DMS53 (cell line): ENCODE results near the gene RSPH6A.
A peak's percentile ranks its signal among the peaks of the same experiment; 100 is the strongest.
"Not testable (repeated sequence)": the region's sequence is repeated elsewhere in the genome, so short reads cannot be mapped to it uniquely, and the experiment has no call there.

ENCODE experiments used
- DNase-seq: peaks from one replicate; lab custom pipeline; 2025; lab: John Stamatoyannopoulos, UW

Gene RSPH6A

GRCh38 chr19:45801603-45802175 is 13.4 kb downstream of the RSPH6A start:
- DNase-seq = no peak

DNA sequence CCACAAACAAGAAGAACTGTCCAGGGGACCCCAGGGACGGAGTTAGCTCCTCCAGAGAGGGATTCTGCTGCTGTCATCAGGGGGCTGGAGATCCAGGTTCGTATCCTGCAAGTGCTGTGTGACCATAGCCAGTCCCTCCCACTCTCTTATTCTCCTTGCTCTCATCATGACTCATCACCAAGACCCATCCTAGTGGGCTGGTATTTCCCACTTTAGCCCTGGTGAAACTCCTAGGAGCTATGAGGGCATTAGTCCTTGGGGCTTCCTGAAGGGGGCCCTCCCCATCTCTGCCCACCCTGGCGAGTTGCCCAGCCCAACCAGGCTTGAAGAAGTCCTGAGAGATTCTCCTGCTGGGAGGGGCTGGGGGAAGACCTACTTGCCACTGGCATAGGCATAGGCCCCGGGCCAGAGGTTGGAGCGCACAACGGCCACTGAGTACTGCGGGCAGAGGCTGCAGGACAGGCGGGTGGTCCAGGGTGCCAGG is 15.0 kb downstream of the RSPH6A start:
- DNase-seq = no peak

DNA sequence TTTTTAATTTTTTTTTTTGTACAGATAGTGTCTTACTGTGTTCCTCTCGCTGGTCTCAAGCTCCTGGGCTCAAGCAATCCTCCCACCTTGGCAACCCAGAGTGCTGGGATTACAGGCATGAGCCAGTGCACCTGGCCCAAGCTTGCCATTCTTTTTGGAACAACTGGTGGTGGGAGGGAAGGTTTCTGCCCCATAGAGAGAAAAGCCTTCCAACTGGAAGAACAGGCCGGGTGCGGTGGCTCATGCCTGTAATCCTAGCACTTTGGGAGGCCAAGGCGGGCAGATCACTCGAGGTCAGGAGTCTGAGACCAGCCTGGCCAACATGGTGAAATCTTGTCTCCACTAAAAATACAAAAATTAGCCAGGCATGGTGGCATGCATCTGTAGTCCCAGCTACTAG is 15.6 kb downstream of the RSPH6A start:
- DNase-seq = not testable (repeated sequence)

DNA sequence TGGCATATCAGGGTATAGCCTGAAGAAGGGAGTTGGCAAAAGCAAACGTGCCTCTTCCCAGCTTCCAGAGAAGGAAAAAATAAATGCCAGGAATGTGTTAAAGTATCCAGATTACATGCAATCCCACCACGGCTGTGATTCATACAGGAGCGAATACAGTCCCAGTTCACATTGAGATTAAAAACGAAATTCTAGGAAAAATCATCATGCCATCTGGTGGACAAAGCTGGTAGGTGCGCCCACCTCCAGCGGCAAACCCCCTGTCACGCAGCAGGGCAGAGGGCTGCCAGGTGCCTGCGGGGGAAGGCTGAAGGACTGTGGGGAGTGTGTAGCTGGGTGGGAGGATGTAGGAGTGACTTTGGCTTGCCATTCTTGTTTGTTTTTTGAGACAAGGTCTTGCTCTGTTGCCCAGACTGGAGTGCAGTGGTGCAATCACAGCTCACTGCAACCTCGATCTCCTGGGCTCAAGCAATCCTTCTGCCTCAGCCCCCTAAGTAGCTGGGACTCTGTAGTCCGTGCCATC is 16.1 kb downstream of the RSPH6A start:
- DNase-seq = peak; percentile 78

DNA sequence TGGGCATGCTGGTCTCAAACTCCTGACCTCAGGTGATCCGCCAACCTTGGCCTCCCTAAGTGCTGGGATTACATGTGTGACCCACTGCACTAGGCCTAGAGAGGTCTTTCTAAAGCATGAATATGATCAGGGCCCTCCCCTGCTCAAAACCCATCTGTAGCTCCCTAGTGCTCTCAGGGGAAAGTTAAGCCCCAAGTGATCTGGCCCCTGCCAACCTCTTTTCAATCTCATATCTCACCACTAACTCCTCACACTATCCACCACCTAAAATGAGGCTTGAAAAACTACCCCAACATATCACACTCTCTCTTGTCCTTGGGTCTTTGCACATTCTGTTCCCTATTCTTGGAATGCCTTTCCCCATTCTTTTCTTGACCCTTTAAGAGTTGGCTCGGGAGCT is 20.5 kb downstream of the RSPH6A start:
- no peak for DNase-seq

GRCh38 chr19:45793876-45794275 is 21.2 kb downstream of the RSPH6A start:
- DNase-seq = no peak

DNA sequence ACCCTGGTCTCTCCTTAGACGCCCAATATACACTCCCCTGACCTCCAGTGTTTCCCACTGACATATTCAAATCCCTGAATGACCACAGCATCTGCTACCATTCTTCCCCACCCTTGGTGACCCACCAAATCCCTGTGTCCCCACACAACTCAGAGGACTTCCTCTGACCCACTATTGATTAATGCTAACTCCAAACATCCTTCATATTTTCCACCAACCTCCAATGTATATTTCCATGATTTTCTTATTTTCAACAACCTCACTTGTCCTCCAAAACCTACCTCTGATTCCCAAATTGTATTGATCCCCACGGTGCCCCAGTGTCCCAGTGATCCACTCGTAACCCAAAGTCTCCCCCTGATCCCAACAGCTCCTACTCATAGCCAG is 21.9 kb downstream of the RSPH6A start:
- DNase-seq = no peak

DNA sequence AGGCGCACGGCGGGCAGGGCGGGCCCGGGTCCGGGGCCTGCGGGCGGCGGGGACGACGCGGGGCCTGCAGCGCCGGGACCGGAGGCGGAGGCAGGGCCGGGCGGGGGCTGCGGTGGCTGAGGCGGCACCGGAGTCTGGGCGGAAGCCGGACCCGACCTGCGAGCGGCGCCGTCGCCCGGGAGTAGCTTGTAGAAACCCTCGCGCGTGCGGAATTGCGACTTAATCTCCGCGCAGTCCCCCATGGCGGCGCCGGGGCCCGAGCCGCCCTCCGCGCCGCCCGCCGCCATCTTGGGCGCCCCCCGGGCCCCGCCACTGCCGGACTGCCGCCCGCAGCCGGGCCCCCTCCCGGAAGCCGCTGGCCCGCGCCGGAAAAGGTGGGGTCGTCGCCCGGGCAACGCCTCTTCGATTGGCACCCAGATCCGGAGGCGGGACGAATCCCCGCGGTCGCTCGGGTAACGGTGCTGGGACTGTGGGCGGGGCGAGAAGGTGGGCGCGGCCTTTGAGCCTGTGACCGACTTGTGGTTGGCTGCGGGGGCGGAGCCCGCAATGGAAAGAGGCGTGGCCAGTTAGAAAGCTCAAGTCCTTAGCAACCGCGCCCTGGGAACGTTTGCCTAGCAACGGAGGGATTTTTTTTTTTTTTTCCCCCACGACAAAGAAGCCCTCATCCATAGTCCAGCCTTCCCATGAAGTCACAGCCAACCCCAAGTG is 22.5 kb downstream of the RSPH6A start, which contains the start of gene DMWD:
Gene DMWD (minus strand): TSS at position 376 of the 708 bp plus-strand sequence. CDS start 89 bp downstream, at position 287.
- DNase-seq = peak; percentile 99

DNA sequence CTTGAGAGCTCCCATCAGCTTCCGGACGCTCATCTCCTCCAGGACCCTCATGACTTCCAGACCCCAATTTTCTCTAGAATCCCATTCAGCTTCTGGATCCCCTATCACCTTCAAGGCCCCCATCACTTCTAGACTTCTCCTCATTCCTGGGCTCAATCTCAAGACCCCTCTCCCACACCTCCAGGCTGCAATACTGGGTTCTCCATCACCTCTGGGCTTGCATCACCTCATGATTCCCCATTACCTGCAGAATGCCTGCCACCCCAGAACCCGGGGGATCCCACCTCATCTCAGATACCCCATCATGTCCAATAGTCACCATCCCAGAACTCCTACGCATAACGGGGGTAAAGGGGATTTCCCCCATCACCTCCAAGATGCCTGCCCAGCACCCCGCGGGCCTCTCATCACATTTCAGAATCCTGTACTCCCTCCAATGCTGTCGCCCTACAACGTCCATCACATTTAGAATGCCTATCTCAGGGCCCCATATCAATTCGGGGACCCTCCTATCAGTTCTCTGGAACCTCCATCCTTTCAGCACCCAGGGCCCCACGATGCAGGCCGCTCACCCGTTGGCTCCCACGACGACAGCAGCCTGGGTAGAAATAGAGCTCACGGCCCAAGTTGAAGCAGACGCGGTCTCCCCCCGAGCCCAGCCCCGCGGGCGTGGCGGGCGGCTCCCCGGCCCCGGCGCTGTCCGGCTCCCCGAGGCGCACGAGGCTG is 23.2 kb downstream of the RSPH6A start:
- DNase-seq = no peak

DNA sequence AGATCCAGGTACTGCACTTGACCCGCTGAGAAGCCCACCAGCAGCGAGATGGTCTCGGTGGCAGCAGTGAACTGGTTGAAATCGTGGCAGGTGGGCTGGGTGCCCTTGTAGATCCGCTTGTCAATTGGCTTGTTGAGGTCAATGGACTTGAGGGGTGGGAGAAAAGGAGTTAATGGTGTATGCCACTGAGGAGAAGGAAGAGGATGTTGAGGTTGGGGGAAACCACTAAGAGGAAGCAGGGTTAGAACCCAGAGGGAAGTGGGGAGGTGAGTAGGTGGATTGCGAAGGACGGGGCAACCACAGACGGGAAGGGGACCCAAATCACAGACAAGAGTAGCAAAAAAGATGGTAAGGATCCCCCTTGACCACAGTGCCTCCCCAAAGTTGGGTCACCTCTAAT is 24.2 kb downstream of the RSPH6A start:
- no peak for DNase-seq

DNA sequence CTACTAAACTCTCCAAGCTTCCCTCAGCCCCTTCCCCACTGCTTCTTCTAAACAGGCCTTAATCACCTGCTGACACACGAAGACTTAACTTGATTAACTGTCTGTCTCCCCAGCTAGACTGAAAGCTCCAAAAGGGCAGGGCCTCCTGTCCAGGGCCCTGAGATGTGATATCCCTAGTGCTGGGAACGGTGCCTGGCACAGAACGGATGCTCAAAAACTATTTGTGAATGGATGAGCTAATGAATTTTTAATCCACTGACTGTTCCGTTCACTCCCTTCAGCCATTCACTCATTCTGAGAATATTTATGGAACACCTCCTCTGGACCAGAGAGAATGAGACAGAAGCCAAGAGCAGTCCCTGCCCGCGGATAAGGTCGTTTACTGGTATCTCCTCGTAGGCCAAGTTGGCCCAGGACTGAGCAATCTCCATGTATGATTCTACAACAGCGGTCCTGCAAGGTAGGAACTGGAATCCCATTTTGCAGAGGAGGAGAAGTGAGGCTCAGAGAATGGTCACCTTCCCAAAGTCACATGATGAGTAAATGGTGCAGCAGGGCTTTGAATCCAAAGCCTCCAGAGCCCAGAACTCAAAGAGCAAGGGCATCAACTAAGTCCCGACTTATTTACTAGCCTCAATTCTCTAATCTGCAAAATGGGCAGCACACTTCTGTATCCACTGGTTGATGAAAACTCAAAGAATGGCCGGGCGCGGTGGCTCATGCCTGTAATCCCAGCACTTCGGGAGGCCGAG is 25.9 kb downstream of the RSPH6A start:
- no peak for DNase-seq

GRCh38 chr19:45786533-45786894 is 28.6 kb downstream of the RSPH6A start:
- DNase-seq = no peak

GRCh38 chr19:45785781-45786532 is 29.2 kb downstream of the RSPH6A start:
- no peak for DNase-seq

DNA sequence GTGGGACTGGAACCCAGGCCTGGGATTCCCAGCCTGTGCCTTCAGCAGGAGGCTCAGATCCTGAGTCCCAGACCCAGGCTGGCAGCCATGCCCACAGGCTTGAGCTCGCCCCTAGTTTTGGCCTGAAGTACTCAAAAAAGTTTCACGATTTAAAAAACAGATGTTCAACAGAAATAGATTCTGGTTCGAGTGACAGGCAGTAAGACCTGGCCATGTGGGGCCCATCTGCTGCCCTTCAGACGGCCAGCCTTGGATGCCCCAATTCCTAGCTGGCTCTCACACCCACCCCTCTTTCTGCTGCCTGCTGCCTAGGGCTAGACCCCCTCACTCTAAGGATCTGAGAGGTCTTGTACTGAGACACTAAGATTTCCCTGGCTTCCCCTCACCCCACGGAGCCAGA is 30.0 kb downstream of the RSPH6A start:
- DNase-seq = no peak

- DNase-seq = no peak
Measured at GRCh38 chr19:45784096-45784495, 31.0 kb downstream of the RSPH6A start.

GRCh38 chr19:45782820-45783785 is 32.0 kb downstream of the RSPH6A start:
- peak; percentile 59 for DNase-seq

DNA sequence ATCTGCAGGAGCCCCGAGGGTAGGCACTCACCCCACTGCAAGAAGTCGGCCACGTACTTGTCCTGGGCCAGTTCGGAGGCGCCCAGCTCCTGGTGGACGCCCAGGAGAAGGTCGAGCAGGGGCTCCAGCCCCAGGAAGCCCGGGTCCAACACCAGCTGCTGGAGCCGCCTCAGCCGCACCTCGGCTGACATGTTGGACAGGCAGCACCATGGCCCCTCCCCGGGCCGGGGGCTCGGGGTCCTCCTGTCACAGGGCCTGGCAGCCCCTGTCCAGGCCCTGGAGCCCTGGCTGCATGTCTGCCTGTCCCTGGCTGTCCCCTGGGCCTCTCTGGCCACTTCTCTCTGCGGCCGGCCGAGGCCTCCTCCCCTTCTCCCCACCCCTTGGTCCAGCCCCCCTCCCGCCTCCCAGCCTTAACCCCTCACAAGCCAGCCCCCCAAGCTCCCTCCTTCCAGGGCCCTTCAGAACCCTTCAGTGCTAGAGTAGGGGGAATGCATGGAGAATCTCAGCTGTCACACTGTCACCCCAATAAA is 32.9 kb downstream of the RSPH6A start, which contains the start of gene DMPK:
Gene DMPK (minus strand): TSS at position 329 of the 530 bp plus-strand sequence. CDS start 138 bp downstream, at position 191.
- peak; percentile 66 for DNase-seq

DNA sequence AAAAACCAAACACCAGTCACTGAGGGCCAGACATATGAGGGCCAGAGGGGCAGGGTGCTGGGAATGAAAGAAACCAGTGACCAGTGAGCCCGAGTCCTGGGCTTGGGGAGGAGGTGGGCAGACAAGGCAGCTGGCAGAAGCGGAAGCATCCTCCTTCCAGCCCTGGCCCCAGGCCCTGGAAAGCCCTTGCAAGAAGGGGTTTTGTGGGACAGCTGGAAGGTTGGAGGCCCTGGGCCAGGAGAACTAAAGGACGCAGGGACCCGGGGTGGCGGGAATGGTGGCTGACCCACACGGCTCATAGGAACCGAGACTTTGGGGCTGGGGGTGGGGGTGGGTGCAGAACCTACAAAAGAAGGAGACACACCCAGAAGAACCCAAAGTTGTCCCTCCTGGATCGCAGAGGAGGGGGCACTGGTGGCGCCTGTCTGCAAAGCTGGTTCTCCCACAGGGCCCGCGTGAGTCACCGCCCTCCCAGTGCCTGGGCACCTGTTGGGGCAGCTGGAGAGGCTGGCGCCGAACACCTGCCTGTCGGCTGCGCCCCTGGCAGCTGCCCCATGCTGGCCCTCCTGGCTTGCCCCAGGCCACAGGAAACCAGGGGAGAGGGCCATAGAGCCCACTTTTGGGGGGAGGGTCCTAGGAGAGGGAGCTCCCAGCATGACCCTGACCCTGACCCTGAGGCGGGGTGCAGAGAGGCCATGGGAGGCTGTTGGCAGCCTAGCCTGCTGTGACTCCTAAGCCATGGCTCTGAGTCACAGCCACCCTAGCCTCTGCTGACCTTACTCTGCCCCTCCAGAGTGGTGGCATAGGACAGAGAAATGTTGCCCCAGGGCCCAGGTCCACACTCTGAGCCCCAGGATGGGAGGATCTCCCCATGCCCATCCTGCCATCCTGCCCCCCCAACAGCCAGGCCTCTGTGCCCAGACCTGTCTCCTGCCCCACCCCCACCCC is 33.6 kb downstream of the RSPH6A start:
- peak; percentile 95 for DNase-seq
